MM.1S (cell line): ENCODE data around the gene SDF4.

Source experiments
- DNase-seq: peaks from one replicate; pipeline ENCODE4 v3.0.0-alpha.2; 2015
- H2AFZ ChIP-seq: fragments of 300-600 bp; sonication (generic); 2 replicates; pipeline ENCODE4 v1.6.0; 2016; ENCODE audit warnings: antibody characterized with exemption, low read length
- H3F3A ChIP-seq: fragments of 300-600 bp; sonication (generic); 2 replicates; pipeline ENCODE4 v1.6.1; 2016; ENCODE audit warnings: mild to moderate bottlenecking, antibody characterized with exemption, low read length, moderate library complexity, mixed read lengths; ENCODE audit not compliant: insufficient read depth
- H3K27ac ChIP-seq: fragments of 300-600 bp; sonication (generic); 2 replicates; pipeline ENCODE4 v1.5.1; 2016; ENCODE audit warnings: mild to moderate bottlenecking, low read length
- H3K27me3 ChIP-seq: fragments of 300-600 bp; sonication (generic); replicated peaks from 2 replicates; pipeline ENCODE4 v1.6.0; 2016; ENCODE audit warnings: low read length; ENCODE audit not compliant: insufficient read depth
- H3K36me3 ChIP-seq: fragments of 300-600 bp; sonication (generic); replicated peaks from 2 replicates; pipeline ENCODE4 v1.6.1; 2016; ENCODE audit warnings: mild to moderate bottlenecking, low read length, mixed read lengths; ENCODE audit not compliant: insufficient read depth
- H3K4me1 ChIP-seq: fragments of 300-600 bp; sonication (generic); 2 replicates; pipeline ENCODE4 v1.6.1; 2016; ENCODE audit warnings: low read length, mixed read lengths
- H3K4me2 ChIP-seq: fragments of 300-600 bp; sonication (generic); 2 replicates; pipeline ENCODE4 v1.6.0; 2016; ENCODE audit warnings: low read depth, low read length
- H3K4me3 ChIP-seq: fragments of 300-600 bp; sonication (generic); 2 replicates; pipeline ENCODE4 v1.5.1; 2016; ENCODE audit warnings: low read length, mixed read lengths
- H3K79me2 ChIP-seq: fragments of 300-600 bp; sonication (generic); 2 replicates; pipeline ENCODE4 v1.6.1; 2016; ENCODE audit warnings: mixed run types, low read length, mixed read lengths
- H3K9ac ChIP-seq: fragments of 300-600 bp; sonication (generic); 2 replicates; pipeline ENCODE4 v1.6.1; 2016; ENCODE audit warnings: low read length, mixed read lengths
- H3K9me2 ChIP-seq: fragments of 300-600 bp; sonication (generic); replicated peaks from 2 replicates; pipeline ENCODE4 v1.6.1; 2016; ENCODE audit warnings: mild to moderate bottlenecking, low read length, mixed read lengths; ENCODE audit not compliant: insufficient read depth
- H3K9me3 ChIP-seq: fragments of 300-600 bp; sonication (generic); replicated peaks from 2 replicates; pipeline ENCODE4 v1.6.1; 2016; ENCODE audit warnings: mild to moderate bottlenecking, low read length, mixed read lengths; ENCODE audit not compliant: insufficient read depth
- H4K20me1 ChIP-seq: fragments of 300-600 bp; sonication (generic); 2 replicates; pipeline ENCODE4 v1.6.1; 2016; ENCODE audit warnings: mild to moderate bottlenecking, low read length, moderate library complexity, mixed read lengths; ENCODE audit not compliant: insufficient read depth
- EZH2 ChIP-seq: fragments of 300-600 bp; sonication (generic); optimal IDR thresholded peaks from 2 replicates; pipeline ENCODE3; 2017; ENCODE audit warnings: low read depth, mild to moderate bottlenecking, antibody characterized with exemption, low read length, mixed read lengths
- EZH2phosphoT487 ChIP-seq: fragments of 300-600 bp; sonication (generic); IDR thresholded peaks from 2 replicates; pipeline ENCODE4 v1.6.1; 2018; ENCODE audit warnings: antibody characterized with exemption, low read length
- TF ChIP-seq, protein P1 (sequence below): fragments of 300-600 bp; sonication (generic); IDR thresholded peaks from 2 replicates; pipeline ENCODE4 v1.5.1; 2016; ENCODE audit warnings: antibody characterized with exemption, low read length, mixed read lengths

The SDF4 gene

GRCh38 chr1:1231400-1232207 lies at the start of gene SDF4:
Gene SDF4 (minus strand): TSS chr1:1232001. CDS start chr1:1228772, 3,229 bp downstream.
- Histone ChIP-seq H3K9me3 (no peaks in the 10 kb centered on the region), H3K4me2 (peak within 1 kb of the TSS; percentile 77), H4K20me1 (no peaks in the 10 kb centered on the region), H3F3A (no peaks in the 10 kb centered on the region), H3K27me3 (no peaks in the 10 kb centered on the region), H2AFZ (peak within 1 kb of the TSS; percentile 19), H3K36me3 (peaks cover 5% of the 10 kb centered on the region; the same call in 1 of the 2 replicates), H3K9ac (peak within 1 kb of the TSS; percentile 72), H3K79me2 (peaks cover 54% of the 10 kb centered on the region), H3K27ac (peak within 1 kb of the TSS; percentile 3; the same call in 1 of the 2 replicates), H3K4me3 (peak within 1 kb of the TSS; percentile 83), H3K9me2 (no peaks in the 10 kb centered on the region), H3K4me1 (0 out of 2 replicates have a peak, but pooled peaks cover 3% of the 10 kb centered on the region)
- peak; percentile 97 for DNase-seq
- TF ChIP-seq EZH2 (no peak), EZH2phosphoT487 (no peak)
- TF ChIP-seq, protein P1, sequence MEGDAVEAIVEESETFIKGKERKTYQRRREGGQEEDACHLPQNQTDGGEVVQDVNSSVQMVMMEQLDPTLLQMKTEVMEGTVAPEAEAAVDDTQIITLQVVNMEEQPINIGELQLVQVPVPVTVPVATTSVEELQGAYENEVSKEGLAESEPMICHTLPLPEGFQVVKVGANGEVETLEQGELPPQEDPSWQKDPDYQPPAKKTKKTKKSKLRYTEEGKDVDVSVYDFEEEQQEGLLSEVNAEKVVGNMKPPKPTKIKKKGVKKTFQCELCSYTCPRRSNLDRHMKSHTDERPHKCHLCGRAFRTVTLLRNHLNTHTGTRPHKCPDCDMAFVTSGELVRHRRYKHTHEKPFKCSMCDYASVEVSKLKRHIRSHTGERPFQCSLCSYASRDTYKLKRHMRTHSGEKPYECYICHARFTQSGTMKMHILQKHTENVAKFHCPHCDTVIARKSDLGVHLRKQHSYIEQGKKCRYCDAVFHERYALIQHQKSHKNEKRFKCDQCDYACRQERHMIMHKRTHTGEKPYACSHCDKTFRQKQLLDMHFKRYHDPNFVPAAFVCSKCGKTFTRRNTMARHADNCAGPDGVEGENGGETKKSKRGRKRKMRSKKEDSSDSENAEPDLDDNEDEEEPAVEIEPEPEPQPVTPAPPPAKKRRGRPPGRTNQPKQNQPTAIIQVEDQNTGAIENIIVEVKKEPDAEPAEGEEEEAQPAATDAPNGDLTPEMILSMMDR, result no peak

DNA sequence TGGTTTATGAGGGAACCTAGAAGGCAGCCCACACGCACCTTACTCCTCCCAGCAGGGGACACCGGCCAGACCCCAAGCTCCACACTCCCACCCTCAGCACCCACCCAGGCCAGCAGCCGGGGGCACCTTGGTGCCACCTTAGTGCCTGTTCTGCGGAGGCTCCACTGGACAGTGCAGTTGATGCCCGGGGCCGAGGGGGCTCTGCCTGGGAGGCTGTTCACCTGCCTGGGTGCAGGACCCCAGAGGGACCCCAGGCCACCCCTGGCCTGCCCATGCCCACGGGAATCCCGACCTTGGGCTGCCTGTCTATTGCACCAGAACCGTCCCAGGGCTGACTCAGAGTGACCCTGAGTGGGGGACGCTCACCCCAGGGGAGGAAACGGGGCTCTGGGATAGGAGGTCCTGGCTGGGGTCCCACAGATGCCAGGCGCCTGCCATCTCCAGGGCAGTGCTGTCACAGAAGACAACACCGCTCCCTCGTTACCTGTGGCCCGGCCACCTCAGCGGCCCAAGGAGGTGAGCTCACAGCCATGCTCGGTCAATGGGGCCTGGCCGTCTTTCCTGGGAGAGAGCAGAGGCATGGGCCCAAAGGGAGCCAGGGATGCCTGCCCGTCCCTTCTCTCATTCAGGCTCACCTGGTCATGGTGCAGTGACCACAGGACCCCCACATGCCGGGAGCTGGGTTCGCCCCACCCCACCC lies 49.1 kb upstream of the SDF4 start:
- Histone ChIP-seq H3K4me1 (no peaks in the 10 kb centered on the region), H3K36me3 (no peaks in the 10 kb centered on the region), H3K27me3 (peaks cover 45% of the 10 kb centered on the region), H3K4me3 (no peak overlapping the region), H3K9ac (no peak overlapping the region), H3F3A (no peaks in the 10 kb centered on the region), H4K20me1 (no peaks in the 10 kb centered on the region), H3K27ac (no peak overlapping the region), H3K9me2 (no peaks in the 10 kb centered on the region), H3K9me3 (no peaks in the 10 kb centered on the region), H2AFZ (no peak overlapping the region), H3K79me2 (no peaks in the 10 kb centered on the region), H3K4me2 (no peak overlapping the region)
- TF ChIP-seq EZH2 (no peak), EZH2phosphoT487 (no peak)
- TF ChIP-seq, protein P1, result no peak
- no peak for DNase-seq

GRCh38 chr1:1279028-1279427 lies 47.2 kb upstream of the SDF4 start:
- H3K27me3 ChIP-seq, result peaks cover 37% of the 10 kb centered on the region
- no peak overlapping the region for H3K4me3 ChIP-seq
- H3K36me3 ChIP-seq, result no peaks in the 10 kb centered on the region
- H3K27ac ChIP-seq, result no peak overlapping the region
- H3K79me2 ChIP-seq, result no peaks in the 10 kb centered on the region
- H3K9me3 ChIP-seq, result no peaks in the 10 kb centered on the region
- no peaks in the 10 kb centered on the region for H4K20me1 ChIP-seq
- TF ChIP-seq EZH2 (no peak), EZH2phosphoT487 (no peak)
- TF ChIP-seq, protein P1, result no peak
- no peak overlapping the region for H3K9ac ChIP-seq
- no peak for DNase-seq
- no peak overlapping the region for H3K4me2 ChIP-seq
- H3K9me2 ChIP-seq, result no peaks in the 10 kb centered on the region
- H3F3A ChIP-seq, result no peaks in the 10 kb centered on the region
- no peak overlapping the region for H2AFZ ChIP-seq
- H3K4me1 ChIP-seq, result no peaks in the 10 kb centered on the region
